OCI-LY7 (cell line): Measurements from ENCODE around the gene SLC8A1. TPM values are rescaled to one million over a fixed set of nuclear protein-coding genes. Genes with fewer than 3 reads are reported as not detected.

Experiments
- BruUV-seq: library from RNA; stranded (reverse); fragments of 400-500 nt; replicated peaks from 2 replicates; lab custom pipeline; 2021; lab: Mats Ljungman, UMichigan
- CTCF ChIA-PET: fragments of 300-600 bp; sonication (Branson Sonifier 250); formaldehyde crosslinking; loops from one replicate; lab custom pipeline; 2022; ENCODE audit warnings: antibody characterized with exemption; ENCODE audit not compliant: unreplicated experiment; lab: Charles Lee
- POLR2A ChIA-PET: fragments of 300-600 bp; sonication (Branson Sonifier 250); formaldehyde crosslinking; loops from one replicate; lab custom pipeline; 2022; ENCODE audit warnings: antibody characterized with exemption; lab: Charles Lee
- DNase-seq: peaks from one replicate; pipeline ENCODE4 v3.0.0-alpha.2; 2015; ENCODE audit warnings: low spot score
- H2AFZ ChIP-seq: fragments of 200-600 bp; sonication (generic), shearing (Covaris generic); 2 replicates; pipeline ENCODE4 v1.6.1; 2014; ENCODE audit warnings: mild to moderate bottlenecking, antibody characterized with exemption, low read length, moderate library complexity
- H3K27ac ChIP-seq: fragments of 200-600 bp; sonication (generic); 2 replicates; pipeline ENCODE4 v1.5.1; 2014; ENCODE audit warnings: mixed run types, low read depth, mild to moderate bottlenecking, moderate library complexity, low read length, inconsistent platforms; ENCODE audit not compliant: poor library complexity, severe bottlenecking
- H3K36me3 ChIP-seq: fragments of 200-600 bp; sonication (generic); 2 replicates; pipeline ENCODE4 v1.6.1; 2014; ENCODE audit warnings: mild to moderate bottlenecking, antibody characterized with exemption, low read length, moderate library complexity, mixed read lengths; ENCODE audit not compliant: insufficient read depth
- H3K4me1 ChIP-seq: fragments of 200-600 bp; sonication (generic); 2 replicates; pipeline ENCODE4 v1.5.1; 2014; ENCODE audit warnings: mild to moderate bottlenecking, low read length; ENCODE audit not compliant: insufficient read depth, poor library complexity, severe bottlenecking
- H3K4me2 ChIP-seq: fragments of 200-600 bp; sonication (generic); 2 replicates; pipeline ENCODE4 v1.6.1; 2014; ENCODE audit warnings: mild to moderate bottlenecking, low read length
- H3K4me3 ChIP-seq: fragments of 200-600 bp; sonication (generic); 2 replicates; pipeline ENCODE4 v1.5.1; 2014; ENCODE audit warnings: mild to moderate bottlenecking, low read depth, low read length; ENCODE audit not compliant: poor library complexity, severe bottlenecking
- H3K79me2 ChIP-seq: fragments of 200-600 bp; sonication (generic); 2 replicates; pipeline ENCODE4 v1.6.1; 2016; ENCODE audit warnings: low read depth, mild to moderate bottlenecking, low read length, moderate library complexity, mixed read lengths; ENCODE audit not compliant: insufficient read depth
- H3K9me2 ChIP-seq: fragments of 200-600 bp; sonication (generic); 2 replicates; pipeline ENCODE4 v1.6.1; 2016; ENCODE audit warnings: mild to moderate bottlenecking, low read length, mixed read lengths; ENCODE audit not compliant: insufficient read depth
- H3K9me3 ChIP-seq: fragments of 200-600 bp; sonication (generic); 2 replicates; pipeline ENCODE4 v1.6.1; 2014; ENCODE audit warnings: mild to moderate bottlenecking, mixed run types, low read length, mixed read lengths
- H4K20me1 ChIP-seq: fragments of 200-600 bp; sonication (generic); 2 replicates; pipeline ENCODE4 v1.6.1; 2014; ENCODE audit warnings: mild to moderate bottlenecking, antibody characterized with exemption, low read length, moderate library complexity, mixed read lengths; ENCODE audit not compliant: insufficient read depth
- CTCF ChIP-seq: fragments of 200-600 bp; sonication (generic); conservative IDR thresholded peaks from 2 replicates; pipeline ENCODE4 v1.5.1; 2014; ENCODE audit warnings: mild to moderate bottlenecking, antibody characterized with exemption, low read length, moderate library complexity, mixed read lengths
- EZH2phosphoT487 ChIP-seq: fragments of 200-600 bp; sonication (generic); IDR thresholded peaks from 2 replicates; pipeline ENCODE4 v1.6.1; 2018; ENCODE audit warnings: low read depth, borderline replicate concordance, mild to moderate bottlenecking, mixed run types, antibody characterized with exemption, low read length, moderate library complexity, mixed read lengths
- intact Hi-C: fragments of 100-400 bp; cut with micrococcal nuclease; formaldehyde crosslinking; loops from one replicate; pipeline ENCODE4 v1.10.0; 2022; ENCODE audit not compliant: unreplicated experiment
- total RNA-seq, 2 experiments: library from RNA; depleted of rRNA in 1 of 2; stranded (reverse); fragments of >200 nt in 1 of 2; shearing (Covaris generic) in 1 of 2; gene quantifications; 2 replicates each; pipeline ENCODE4 v1.2.3, GENCODE V29; 2014 to 2022

SLC8A1 gene
- total RNA-seq, 2 experiments from 2014 or later = 3.6 to 7.3 TPM

- Histone ChIP-seq H3K4me2 (no peak overlapping the region), H3K4me3 (no peak overlapping the region), H3K4me1 (peaks cover 27% of the 10 kb centered on the region), H3K27ac (no peak overlapping the region), H3K36me3 (no peaks in the 10 kb centered on the region), H3K79me2 (no peaks in the 10 kb centered on the region), H4K20me1 (no peaks in the 10 kb centered on the region), H3K9me2 (no peaks in the 10 kb centered on the region; the same call in 1 of the 2 replicates), H3K9me3 (no peaks in the 10 kb centered on the region), H2AFZ (no peak overlapping the region)
- ChIA-PET CTCF (no interaction called here), POLR2A (interaction anchor here (0.6 to 3.4 kb wide), 5 partner anchors 10 to 64 kb away, joined by 3 to 25 read pairs (median 3); no protein-coding TSS in a partner anchor)
- TF ChIP-seq EZH2phosphoT487 = no peak
- no peak for TF ChIP-seq CTCF
- intact Hi-C loops = no loop called here
- BruUV-seq = no TSS peak
- no peak for DNase-seq
Measured at GRCh38 chr2:40292291-40292690, 159.6 kb downstream of the SLC8A1 start.

DNA sequence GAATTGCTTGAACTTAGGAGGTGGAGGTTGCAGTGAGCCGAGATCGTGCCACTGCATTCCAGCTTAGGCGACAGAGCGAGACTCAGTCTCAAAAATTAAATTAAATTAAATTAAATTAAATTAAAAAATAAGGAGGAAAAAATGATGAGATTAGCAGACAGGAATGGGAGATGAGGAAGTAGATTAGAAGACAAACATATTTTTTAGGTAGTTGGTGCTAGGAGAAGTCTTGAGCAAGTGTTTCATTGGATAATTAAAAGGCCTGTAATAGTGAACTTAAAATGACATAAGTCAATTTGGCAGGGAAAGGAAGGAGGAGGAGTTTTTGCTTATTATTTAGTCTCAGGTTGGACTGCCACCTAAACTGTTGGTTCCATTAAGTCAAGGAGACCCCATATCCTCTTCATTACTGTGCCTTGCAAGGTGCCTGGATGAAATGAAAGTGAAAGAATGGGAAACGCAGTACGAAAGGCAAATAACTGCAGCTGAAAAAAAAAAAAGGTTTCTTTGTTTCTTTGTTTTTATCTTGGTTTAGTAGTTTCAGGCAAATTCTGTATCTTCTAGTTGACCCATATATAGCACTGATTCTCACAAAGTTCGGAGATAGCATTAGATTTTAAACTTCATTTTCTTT is 162.0 kb downstream of the SLC8A1 start:
- peak; percentile 35 for DNase-seq
- Histone ChIP-seq H3K4me3 (peak overlapping the region; percentile 58), H3K4me1 (peaks cover 48% of the 10 kb centered on the region), H2AFZ (peak overlapping the region; percentile 83), H3K4me2 (peak overlapping the region; percentile 67), H3K9me3 (no peaks in the 10 kb centered on the region), H3K27ac (no peak overlapping the region), H3K79me2 (no peaks in the 10 kb centered on the region), H3K36me3 (no peaks in the 10 kb centered on the region), H4K20me1 (no peaks in the 10 kb centered on the region), H3K9me2 (no peaks in the 10 kb centered on the region)
- intact Hi-C loops = no loop called here
- BruUV-seq = no TSS peak
- TF ChIP-seq EZH2phosphoT487 (no peak), CTCF (no peak)
- ChIA-PET POLR2A (interaction anchor here (0.6 to 1.3 kb wide), 4 partner anchors 9 to 42 kb away, joined by 3 to 4 read pairs (median 3); no protein-coding TSS in a partner anchor), CTCF (no interaction called here)

GRCh38 chr2:40287773-40288172 is 164.1 kb downstream of the SLC8A1 start:
- Histone ChIP-seq H3K79me2 (no peaks in the 10 kb centered on the region), H3K27ac (no peak overlapping the region), H3K36me3 (no peaks in the 10 kb centered on the region), H3K9me2 (no peaks in the 10 kb centered on the region), H3K4me3 (no peak overlapping the region), H2AFZ (no peak overlapping the region), H3K9me3 (no peaks in the 10 kb centered on the region), H3K4me1 (peaks cover 66% of the 10 kb centered on the region), H3K4me2 (no peak overlapping the region), H4K20me1 (no peaks in the 10 kb centered on the region)
- no TSS peak for BruUV-seq
- CTCF ChIA-PET = interaction anchor here (0.6 kb wide), 1 partner anchor 213 kb away, joined by 3 read pairs; no protein-coding TSS in a partner anchor
- no peak for DNase-seq
- TF ChIP-seq EZH2phosphoT487 = no peak
- no peak for TF ChIP-seq CTCF
- POLR2A ChIA-PET = interaction anchor here (0.9 kb wide), 1 partner anchor 38 kb away, joined by 8 read pairs; no protein-coding TSS in a partner anchor
- intact Hi-C loops = no loop called here
